ENCODE measurements around the gene PRKG1.

Gene PRKG1

DNA sequence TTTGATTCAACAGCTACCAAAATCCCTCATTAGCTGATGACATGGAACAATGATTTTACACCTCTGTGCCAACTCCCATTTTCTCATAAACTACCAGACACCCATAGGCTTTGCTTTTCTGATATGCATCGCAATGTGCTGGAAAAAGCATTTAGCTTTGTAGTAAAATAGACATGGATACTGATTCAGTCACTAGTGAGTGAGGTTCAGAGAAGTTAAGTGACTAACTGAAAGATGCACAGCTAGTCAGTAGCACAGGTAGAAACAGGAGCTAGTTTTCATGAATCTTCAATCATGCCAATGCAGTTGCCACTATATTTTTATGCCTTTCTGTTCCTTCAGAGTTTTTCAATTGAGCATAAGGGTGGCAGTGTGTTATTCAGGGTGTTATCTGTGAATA is 38.7 kb downstream of the PRKG1 start:
- no peak for TF ChIP-seq FOXP2 (optimal IDR thresholded peaks at IDR 0.05; ENCODE audit: borderline replicate concordance, extremely low read depth, extremely low read length, insufficient read depth)
- TF ChIP-seq, protein P1, sequence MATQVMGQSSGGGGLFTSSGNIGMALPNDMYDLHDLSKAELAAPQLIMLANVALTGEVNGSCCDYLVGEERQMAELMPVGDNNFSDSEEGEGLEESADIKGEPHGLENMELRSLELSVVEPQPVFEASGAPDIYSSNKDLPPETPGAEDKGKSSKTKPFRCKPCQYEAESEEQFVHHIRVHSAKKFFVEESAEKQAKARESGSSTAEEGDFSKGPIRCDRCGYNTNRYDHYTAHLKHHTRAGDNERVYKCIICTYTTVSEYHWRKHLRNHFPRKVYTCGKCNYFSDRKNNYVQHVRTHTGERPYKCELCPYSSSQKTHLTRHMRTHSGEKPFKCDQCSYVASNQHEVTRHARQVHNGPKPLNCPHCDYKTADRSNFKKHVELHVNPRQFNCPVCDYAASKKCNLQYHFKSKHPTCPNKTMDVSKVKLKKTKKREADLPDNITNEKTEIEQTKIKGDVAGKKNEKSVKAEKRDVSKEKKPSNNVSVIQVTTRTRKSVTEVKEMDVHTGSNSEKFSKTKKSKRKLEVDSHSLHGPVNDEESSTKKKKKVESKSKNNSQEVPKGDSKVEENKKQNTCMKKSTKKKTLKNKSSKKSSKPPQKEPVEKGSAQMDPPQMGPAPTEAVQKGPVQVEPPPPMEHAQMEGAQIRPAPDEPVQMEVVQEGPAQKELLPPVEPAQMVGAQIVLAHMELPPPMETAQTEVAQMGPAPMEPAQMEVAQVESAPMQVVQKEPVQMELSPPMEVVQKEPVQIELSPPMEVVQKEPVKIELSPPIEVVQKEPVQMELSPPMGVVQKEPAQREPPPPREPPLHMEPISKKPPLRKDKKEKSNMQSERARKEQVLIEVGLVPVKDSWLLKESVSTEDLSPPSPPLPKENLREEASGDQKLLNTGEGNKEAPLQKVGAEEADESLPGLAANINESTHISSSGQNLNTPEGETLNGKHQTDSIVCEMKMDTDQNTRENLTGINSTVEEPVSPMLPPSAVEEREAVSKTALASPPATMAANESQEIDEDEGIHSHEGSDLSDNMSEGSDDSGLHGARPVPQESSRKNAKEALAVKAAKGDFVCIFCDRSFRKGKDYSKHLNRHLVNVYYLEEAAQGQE (IDR thresholded peaks at IDR 0.05; ENCODE audit: insufficient read depth in 1 of 2, low read depth in 2 of 2, low read length in 2 of 2) = no peak
- TF ChIP-seq TAF1 (IDR thresholded peaks at IDR 0.05; ENCODE audit: borderline replicate concordance, insufficient read depth, low read length) = no peak
- no peak for TF ChIP-seq SIN3A (IDR thresholded peaks at IDR 0.05; ENCODE audit: borderline replicate concordance, insufficient read depth, low read length)
- no peak for TF ChIP-seq POLR2AphosphoS5 (IDR thresholded peaks at IDR 0.05; ENCODE audit: low read depth, low read length)

GRCh38 chr10:51117053-51117660 is 42.9 kb downstream of the PRKG1 start:
- TF ChIP-seq TAF1 (IDR thresholded peaks at IDR 0.05; ENCODE audit: borderline replicate concordance, insufficient read depth, low read length) (no peak), POLR2AphosphoS5 (IDR thresholded peaks at IDR 0.05; ENCODE audit: low read depth, low read length) (no peak), SIN3A (IDR thresholded peaks at IDR 0.05; ENCODE audit: borderline replicate concordance, insufficient read depth, low read length) (no peak), FOXP2 (optimal IDR thresholded peaks at IDR 0.05; ENCODE audit: borderline replicate concordance, extremely low read depth, extremely low read length, insufficient read depth) (no peak)
- TF ChIP-seq, protein P1 (IDR thresholded peaks at IDR 0.05; ENCODE audit: insufficient read depth in 1 of 2, low read depth in 2 of 2, low read length in 2 of 2) = no peak

DNA sequence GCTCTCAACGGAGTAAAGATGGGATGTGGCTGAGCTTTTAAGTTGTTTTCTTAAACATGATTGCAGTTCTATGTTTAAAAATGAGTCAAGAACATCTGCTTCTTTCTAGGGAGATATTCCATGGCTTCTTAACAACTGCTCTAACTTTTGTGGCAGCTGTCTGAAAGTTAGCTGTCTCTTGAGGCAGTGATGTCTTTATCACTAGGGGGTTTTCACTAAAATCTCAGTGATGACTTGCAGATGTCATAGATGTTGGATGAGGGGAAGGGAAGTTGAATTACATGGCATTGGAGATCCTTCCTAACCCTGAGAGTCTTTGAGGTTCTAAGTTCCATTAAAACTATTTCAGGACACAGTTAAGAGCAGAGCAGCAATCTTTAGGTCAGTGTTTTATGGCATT is 43.5 kb downstream of the PRKG1 start:
- no peak for TF ChIP-seq POLR2AphosphoS5 (IDR thresholded peaks at IDR 0.05; ENCODE audit: low read depth, low read length)

- no peak for TF ChIP-seq POLR2AphosphoS5 (IDR thresholded peaks at IDR 0.05; ENCODE audit: low read depth, low read length)
- no peak for TF ChIP-seq TAF1 (IDR thresholded peaks at IDR 0.05; ENCODE audit: borderline replicate concordance, insufficient read depth, low read length)
- no peak for TF ChIP-seq SIN3A (IDR thresholded peaks at IDR 0.05; ENCODE audit: borderline replicate concordance, insufficient read depth, low read length)
- TF ChIP-seq, protein P1 (IDR thresholded peaks at IDR 0.05; ENCODE audit: insufficient read depth in 1 of 2, low read depth in 2 of 2, low read length in 2 of 2) = no peak
Observed at GRCh38 chr10:51119441-51119840, 45.2 kb downstream of the PRKG1 start.

GRCh38 chr10:51121861-51122260 is 47.6 kb downstream of the PRKG1 start:
- TF ChIP-seq TAF1 (IDR thresholded peaks at IDR 0.05; ENCODE audit: borderline replicate concordance, insufficient read depth, low read length) (no peak), FOXP2 (optimal IDR thresholded peaks at IDR 0.05; ENCODE audit: borderline replicate concordance, extremely low read depth, extremely low read length, insufficient read depth) (no peak), POLR2AphosphoS5 (IDR thresholded peaks at IDR 0.05; ENCODE audit: low read depth, low read length) (no peak), SIN3A (IDR thresholded peaks at IDR 0.05; ENCODE audit: borderline replicate concordance, insufficient read depth, low read length) (no peak)
- TF ChIP-seq, protein P1 (IDR thresholded peaks at IDR 0.05; ENCODE audit: insufficient read depth in 1 of 2, low read depth in 2 of 2, low read length in 2 of 2) = no peak
